T-helper 22 cell (primary cell): ENCODE data around the gene HMGCL.
A peak's percentile ranks its signal among the peaks of the same experiment; 100 is the strongest.
"Not testable (repeated sequence)": the region's sequence is repeated elsewhere in the genome, so short reads cannot be mapped to it uniquely, and the experiment has no call there.

ENCODE experiments used
- DNase-seq: peaks from one replicate; pipeline ENCODE4 v3.0.0-alpha.2; 2020; ENCODE audit warnings: low read depth

The HMGCL gene

DNA sequence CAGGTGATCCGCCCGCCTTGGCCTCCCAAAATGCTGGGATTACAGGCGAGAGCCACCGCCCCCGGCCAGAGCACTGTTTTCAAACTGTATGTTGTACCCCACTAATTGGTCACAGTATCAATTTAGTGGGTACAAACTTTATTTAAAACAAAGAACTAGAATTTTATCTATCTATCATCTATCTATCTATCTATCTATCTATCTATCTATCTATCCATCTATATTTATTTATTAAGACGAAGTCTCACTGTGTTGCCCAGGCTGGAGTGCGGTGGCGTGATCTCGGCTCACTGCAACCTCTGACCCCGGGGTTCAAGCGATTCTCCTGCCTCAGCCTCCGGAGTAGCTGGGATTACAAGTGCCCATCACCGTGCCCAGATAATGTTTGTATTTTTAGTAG lies 1.4 kb upstream of the HMGCL start:
- DNase-seq: not testable (repeated sequence)

DNA sequence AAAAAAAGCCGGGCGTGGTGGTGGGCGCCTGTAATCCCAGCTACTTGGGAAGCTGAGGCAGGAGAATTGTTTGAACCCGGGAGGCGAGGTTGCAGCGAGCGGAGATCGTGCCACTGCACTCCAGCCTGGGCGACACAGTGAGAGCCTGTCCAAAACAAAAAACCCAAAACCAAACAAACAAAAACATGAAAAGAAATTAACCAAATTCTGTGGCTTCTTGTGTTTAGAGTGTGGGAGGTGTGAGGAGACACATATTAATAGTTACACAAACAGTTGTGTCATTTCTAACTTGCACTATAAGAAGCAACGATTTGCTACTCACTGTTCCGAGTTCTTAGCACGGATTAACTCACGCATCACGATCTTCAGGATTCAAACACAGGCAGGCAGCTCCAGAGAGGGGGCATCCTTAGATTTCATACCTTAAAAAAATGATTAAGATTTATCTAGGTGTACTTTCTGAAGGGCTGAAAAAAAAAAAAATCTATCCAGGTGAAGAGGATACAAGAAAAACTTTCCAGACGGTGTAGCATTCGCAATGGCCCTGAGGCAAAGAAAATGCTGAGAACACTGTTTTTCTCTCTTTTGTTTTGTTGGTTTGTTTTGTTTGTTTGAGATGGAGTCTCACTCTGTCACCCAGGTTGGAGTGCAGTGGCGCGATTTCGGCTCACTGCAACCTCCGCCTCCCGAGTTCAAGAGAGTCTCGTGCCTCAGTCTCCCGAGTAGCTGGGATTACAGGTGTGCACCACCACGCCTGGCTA lies 713 bp upstream of the HMGCL start:
- no peak for DNase-seq

DNA sequence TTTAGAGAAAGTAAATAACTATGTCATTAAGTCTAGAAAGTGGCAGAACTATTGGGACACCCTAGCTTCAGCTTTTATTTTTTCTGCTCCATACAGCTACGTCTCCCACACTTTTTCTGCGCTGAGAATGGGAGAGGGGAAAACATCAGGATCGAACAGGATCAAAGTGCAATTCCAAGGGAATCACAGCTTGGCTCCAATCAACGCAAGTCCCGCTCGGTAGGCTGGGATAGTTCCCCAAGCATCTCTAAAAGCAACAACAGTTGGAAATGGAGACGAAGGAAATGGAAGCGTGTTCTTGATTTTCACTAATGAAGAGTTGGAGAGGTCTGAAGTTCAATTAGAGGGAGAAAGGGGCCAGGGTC lies 536 bp downstream of the HMGCL start:
- DNase-seq: no peak

DNA sequence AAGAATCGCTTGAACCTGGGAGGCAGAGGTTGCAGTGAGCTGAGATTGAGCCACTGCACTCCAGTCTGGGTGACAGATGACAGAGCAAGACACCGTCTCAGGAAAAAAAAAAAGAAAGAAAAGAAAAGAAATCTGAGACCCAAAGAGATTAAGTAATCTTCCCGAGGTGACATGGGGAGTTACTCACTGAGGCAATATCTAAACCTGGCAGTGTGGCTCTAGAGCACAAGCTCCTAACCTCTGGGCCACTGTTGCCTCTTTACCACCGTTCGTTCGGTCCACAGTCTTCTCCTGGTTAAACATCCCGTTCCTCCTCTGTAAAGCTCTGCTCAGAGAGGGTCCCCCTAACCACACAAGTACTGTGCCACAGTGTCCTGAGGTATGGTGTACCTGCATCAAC lies 1.5 kb downstream of the HMGCL start:
- DNase-seq: no peak

DNA sequence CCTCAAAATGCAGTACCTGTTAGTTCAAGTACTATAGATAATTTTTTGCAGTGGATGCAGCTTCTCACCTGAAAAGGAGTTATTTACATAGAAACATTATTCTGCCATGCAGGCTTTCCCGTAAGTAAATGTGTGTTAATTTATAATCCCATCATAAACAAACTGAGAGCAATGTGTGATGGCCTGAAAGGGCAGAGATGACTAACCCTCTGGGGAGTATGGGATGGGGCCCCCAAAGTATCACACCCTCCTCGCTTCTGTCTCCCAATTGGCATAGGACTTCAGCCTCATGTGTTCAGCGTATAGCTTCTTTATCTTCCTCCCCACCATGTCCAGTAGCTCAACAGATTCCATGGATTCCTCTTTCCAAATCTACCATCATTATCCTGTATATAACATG lies 7.6 kb downstream of the HMGCL start:
- no peak for DNase-seq

DNA sequence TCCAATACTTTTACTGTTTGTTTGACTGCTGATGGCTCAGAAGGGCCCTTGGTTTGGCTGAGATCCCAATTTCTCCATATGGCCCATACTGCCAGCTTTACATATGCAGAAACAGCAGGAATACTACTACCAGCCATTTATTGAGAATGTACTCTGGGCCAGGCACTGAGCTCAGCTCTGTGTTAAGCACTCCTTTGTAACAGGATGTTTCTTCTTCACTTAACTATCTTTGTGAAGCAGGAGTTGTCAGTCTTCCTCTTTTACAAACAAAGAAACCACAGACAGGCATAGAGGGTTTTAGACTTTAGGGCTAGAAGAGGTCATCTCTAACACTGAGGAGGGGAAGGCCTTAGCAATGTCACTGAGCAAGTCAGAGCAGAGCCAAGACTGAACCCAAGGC lies 8.3 kb downstream of the HMGCL start:
- DNase-seq: no peak

DNA sequence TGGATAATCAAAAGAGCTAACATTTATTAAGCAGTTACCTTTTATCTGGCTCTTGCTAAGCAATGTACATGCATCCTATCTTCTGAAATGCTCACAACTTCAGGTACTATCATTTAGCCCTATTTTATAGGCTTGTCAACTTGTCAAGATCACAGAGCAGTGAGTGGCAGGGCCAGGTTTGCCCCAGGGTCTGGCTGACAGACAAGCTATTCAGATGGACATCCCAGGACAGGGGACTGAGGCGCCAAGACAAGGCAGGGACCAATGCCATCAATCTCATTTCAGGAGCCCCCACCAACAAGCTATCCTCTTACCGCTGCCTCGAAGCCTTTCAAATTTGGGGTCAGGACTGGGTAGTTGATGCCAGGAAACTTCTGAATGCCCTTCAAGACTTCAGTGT lies 8.9 kb downstream of the HMGCL start:
- DNase-seq: no peak

DNA sequence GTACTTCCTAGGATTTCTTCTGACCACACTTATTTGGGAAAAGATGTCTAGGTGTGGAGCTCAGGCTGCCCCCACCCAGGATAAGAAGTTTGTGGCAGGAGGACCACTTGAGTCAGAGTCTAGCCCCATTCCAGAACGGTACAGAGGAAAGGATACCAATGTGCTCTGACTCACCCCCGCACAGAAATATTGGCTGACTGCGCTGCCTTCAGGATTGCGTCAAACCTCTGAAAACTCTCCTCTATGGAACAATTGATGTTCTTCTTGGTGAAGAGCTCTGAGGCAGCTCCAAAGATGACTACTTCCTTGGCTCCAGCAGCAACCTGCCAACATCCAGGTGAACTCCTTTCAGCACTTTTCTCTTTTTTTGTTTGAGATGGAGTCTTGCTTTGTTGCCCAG lies 11.2 kb downstream of the HMGCL start:
- DNase-seq: no peak

DNA sequence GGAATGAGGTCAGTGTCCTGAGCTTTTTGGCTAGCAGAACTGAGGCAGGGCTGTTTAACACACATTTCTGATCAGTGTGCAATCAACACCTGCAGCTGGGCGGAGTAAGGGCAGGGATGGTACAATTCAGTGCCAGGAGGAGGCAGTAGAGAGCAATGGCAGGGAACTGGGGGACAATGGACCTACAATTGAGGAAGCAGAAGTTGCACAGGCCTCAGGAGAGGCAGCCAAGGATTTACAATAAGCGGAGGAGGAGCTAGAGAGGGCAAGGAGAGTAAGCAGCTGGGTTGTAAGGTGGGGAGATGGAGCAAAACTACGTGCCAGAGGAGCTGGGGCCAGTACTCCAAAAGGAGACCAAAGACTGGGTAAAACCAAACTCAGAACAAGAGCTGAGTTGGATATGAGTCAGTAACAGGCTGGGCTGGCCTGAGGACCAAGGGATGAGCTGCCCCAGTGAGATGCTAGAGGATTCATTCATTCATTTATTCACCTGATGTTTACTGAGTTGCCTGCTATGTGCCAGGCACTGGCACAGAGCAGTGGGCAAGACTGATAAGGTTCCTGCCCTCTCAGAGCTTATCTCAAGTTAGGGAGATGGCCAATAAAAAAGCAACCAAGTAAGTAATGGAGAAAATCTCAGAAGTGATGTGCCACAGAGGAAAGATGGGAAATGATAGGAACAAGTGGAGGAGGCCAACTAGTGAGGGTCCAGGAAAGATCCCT lies 14.2 kb downstream of the HMGCL start:
- DNase-seq: no peak

DNA sequence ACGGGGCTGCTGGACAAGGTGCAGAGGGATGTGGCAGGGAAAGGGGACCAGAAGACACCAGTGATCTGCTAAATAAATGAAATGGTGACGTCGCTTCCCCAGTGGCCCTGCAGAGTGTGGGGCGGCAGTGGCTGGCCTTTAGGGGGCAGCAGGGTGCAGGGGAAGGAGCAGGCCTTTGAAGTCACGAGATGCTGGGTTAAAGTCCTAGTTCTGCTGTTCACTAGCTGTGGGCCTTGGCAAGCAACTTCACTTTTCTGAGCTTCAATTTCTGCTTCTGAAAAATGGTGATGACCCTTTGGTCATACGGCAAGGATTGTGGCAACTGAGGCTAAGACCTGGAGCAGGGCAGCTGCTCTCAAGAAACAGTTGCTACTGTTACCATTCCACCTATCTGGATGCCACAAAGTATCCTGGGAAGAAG lies 15.5 kb downstream of the HMGCL start:
- DNase-seq: peak; percentile 64

DNA sequence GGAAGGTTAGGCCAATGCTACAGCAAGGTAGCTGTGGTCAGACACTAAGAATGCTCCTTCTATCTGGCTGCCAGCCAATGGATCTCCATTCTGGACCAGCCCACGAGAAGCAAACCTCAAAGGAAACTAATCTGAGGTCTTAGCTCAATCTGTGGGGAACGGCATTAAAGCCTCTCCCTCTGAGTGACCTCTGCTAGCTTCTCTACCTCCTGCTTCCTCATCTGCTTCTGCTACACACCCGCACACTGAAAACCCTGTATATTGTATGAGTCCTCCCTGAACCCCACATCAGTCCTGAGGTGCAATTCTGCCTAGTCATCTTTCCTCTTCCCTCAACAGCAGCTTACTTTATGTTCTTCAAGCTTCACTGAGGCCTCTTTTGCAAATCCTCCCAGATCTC lies 17.8 kb downstream of the HMGCL start:
- DNase-seq: no peak

DNA sequence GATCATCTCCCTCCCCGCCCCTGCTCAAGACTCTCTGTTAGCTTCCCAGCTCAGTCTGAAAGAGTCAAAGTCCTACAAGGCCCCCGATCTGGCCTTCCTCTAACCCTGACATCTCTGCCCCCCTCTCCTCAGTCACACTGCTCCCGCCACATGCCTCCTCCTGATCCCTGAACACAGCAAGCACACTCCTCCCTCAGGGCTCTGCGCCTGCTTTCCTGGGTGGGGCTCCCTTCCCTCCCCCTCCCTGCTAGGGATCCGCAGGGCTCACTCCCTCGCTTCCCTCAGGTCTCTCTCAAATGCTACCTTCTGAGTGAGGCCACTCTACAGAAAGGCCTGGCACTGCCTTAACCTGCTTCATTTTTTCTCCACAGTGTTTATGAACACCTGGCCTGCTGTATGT lies 18.9 kb downstream of the HMGCL start:
- no peak for DNase-seq

DNA sequence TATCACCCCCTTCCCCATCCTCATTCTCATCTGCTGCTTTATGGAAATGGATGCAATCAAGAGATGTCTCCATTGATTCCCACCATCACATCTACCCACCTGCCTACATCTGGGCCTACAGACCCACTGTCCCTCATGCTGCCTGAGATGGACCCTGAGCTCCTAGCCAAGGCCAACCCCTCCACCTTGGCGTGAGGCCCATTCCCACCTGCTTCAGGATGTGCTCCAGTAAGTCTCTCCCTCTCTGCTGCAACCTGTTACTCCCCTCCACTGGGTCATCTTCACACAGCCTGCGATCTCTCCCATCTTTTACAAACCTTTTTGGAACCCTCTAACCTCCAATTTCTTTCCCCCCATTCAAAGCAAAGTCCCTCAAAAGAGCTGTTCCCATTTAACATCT lies 20.2 kb downstream of the HMGCL start:
- no peak for DNase-seq

DNA sequence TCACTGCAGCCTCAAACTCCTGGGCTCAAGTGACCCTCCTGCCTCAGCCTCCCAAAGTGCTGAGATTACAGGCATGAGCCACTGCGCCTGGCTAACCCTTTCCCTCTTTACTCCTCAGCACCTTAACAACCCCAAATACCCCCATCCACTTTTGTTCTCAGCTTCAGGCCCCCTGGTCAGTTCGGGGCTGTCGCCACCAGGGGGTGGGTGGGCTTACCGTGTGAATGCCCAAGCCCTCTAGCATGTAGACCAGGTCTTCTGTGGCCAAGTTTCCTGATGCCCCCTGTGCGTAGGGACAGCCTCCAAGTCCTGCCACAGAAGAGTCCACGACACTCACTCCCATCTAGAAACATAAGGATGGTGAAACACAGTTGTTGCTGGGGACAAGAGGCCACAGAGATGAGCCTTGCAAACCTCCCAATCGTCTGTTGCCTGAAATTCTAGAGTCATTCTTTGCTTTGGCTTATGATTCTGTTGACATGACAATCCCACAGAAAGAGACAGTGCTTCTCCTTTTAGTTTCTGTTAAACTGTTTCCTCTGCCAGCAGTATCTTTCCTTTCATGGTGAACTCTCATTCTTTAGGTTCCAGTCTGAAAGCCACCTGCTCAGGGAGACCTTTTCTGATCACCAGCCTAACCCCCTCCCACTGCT lies 20.9 kb downstream of the HMGCL start:
- DNase-seq: no peak

DNA sequence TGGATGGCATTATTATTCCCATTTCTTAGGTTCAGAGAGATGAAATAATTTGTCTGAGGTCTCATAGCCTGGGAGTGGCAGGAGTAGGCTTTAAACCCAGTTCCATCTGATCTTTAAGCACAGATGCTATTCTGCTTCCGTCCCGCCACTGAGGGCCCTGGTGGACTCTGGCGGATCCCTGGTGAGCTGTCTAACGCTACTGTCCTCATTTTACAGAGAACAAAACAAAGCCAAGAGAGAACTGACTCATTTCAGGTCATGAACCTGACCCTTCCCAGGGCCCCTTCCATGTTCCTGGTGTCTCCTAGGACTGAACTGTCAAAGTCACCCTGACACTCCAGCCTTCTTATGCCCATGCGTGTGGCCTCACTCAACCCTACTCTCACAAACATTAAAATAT lies 21.6 kb downstream of the HMGCL start:
- DNase-seq: no peak

DNA sequence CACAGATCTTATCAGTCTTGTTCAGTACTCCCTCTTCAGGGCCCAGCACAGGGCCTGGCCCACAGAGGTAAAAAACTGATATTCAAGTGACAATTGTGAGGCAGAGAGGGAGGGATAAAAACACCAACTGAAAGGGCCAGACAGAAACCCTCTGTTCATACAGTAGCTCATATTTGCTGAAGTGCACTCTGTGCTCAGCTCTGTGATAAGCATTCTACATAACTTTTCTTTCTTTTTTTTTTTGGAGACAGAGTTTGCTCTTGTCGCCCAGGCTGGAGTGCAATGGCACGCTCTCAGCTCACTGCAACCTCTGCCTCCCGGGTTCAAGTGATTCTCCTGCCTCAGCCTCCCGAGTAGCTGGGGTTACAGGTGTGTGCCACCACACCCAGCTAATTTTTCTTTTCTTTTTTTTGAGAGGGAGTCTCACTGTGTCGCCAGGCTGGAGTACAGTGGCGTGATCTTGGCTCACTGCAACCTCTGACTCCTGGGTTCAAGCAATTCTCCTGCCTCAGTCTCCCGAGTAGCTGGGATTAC lies 22.4 kb downstream of the HMGCL start:
- DNase-seq: not testable (repeated sequence)

DNA sequence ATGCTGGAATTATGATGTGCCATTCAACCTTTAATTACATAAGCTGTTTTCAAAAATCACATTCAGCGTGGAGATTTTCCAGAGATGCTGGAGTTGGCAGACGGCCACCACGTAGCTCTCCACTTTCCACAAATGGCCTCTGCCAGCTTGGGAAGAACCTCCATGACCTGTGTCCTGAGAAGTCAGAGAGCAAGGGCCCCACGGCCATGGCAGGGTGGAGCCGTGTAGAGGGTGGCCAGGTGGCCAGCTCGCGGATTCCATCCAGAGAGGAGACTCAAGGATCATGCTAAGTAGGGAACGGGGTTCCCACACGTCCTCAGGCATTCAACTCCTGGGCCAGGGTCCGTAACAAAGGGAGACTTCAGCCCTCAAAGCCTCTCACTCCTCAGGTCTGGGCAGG lies 23.4 kb downstream of the HMGCL start:
- DNase-seq: no peak

DNA sequence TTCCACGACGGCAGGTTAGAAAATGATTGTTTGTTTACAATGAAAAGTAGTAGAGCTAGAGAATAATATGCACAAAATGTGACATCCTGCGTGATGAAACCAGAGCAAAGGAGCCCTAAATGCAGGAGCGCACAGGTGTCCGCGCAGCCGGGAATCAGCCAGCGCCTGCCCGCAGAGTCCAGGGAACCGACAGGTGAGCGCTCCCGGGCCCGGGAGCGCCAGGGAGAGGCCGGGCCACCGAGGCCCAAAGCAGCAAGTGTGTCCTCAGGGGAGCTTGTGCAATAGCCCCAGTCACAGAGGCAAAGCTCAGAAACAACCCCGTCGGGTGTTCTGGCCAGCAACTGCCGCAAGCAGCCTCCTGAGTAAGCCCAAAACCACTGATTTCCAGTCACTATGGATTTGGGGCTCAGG lies 23.9 kb downstream of the HMGCL start:
- no peak for DNase-seq

DNA sequence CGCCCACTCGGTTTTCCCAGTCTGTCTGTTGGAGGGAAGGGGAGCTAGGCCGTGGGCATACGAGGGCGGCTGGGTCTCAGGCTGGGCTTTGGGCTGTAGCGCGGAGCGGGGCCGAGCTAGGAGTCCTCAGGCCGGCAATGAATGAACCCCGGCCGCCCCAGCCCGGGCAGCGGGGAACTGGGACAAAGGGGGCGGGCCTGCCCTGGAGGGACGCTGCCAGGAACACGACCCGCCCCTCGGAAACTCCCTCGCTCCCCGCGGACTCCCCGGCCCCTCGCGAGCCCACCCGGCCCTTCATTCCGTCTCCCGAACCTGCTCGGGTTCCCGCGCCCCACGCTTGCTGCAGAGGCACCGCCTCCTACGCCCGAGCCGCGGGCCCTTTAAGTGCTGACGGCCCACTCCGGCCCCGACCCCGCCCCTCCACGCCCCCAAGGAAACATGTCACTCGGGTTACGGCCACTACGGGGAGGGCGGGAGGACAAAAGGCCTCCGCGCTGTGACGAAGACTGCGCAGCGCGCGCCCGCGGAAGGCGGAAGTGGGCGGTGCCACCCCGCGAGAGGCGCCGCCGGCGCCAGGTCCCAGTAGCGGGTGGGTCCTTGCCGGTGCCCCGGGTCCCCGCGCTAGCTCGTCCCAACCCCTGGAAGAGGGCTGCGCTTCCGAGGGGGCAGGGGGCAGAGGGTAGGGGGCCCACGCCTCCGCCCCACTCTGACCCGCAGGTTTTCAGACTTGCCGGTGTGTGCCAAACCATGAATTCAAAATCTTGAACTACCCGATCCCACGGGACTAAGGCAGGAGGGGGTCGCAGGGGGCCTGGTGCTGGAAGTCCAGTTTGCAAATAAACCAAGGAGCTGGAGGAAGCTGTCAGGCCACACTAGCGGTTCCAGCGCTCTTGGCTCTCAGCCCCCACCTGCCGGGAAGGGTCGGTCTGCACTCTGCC lies 24.6 kb downstream of the HMGCL start, which contains the start of gene GALE:
Gene GALE (minus strand): TSS at position 355 of the 938 bp plus-strand sequence. CDS start 1,747 bp downstream, outside the sequence.
- peak; percentile 94 for DNase-seq

DNA sequence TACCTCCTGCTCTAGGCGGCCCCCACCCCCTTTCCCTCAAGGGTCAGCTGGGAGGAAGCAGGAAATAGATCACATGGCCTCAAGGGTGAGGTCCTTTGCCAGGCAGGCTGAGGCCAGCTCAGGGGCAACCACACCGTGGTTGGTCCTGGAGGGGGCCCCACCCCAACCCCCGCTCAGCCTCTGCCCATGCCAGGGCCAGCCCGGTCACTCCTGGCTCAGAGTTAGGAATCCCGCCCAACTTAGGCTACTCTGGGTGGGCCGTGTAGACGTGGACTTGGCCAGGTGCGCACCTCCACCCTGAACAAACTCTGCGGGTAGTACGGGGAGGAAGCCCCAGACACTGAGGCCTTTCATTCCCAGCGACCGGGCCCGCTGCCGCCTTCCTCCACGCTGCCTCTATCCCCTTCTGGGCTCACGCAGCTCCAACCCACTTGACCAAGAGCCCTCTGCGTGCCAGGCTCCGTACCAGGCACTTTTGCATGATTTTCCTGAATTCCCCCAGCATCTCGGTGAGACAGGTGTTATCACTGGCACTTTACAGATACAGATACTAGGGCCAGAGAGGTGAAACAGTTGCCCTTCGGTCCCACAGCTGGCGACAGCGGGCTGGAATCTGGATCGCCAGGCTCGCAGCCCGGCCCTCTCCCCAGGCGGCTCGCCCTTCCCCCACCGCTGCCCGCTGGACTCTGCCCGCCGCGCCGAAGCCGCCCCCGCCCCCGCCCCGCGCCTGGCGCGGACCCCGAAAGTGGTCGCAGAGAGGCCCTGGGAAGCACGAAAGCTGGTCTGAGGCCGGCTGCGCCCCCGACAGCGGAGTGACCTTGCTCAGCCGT lies 25.4 kb downstream of the HMGCL start:
- no peak for DNase-seq

DNA sequence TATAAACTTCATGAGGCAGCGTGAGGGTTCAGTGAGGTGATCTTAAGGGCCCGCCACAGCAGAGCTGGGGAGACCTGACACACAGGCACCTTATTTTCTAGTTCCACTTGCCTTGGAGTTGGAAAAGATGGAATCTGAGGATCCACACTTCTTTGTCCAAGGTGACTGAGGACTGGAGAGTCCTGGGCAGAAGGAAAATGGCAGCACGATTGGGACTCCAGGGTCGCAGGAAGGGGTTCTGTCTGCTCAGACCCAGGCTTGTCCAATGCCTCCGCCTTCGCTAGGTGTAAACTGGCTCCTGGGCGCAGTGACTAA lies 26.0 kb downstream of the HMGCL start:
- DNase-seq: no peak
